Measurements from ENCODE around the gene ZBTB39.
A peak's percentile ranks its signal among the peaks of the same experiment; 100 is the strongest.

Gene ZBTB39

GRCh38 chr12:57031789-57032188 is 25.4 kb upstream of the ZBTB39 start:
- H3K9me3 ChIP-seq (ENCODE audit: control extremely low read depth in 1 of 5, control insufficient read depth in 4 of 5, insufficient read depth in 2 of 5, low read depth in 1 of 5, low read length in 4 of 5): no peaks in the 10 kb centered on the region
- POLR2A ChIA-PET: interaction anchor here (0.9 to 1.2 kb wide), 2 partner anchors 12 to 16 kb away, joined by 3 read pairs; partner anchors contain the start of gene TAC3
- H3K4me3 ChIP-seq (ENCODE audit: control insufficient read depth in 1 of 7, extremely low read depth in 1 of 7, insufficient read depth in 4 of 7, low read depth in 2 of 7, low read length in 6 of 7): no peak overlapping the region
- no peak overlapping the region for H3K27ac ChIP-seq (ENCODE audit: insufficient read depth in 1 of 2, low read depth in 1 of 2, low read length in 2 of 2, poor library complexity in 1 of 2, severe bottlenecking in 2 of 2)
- WGBS (ENCODE audit: insufficient coverage): 99% methylated on average over 7 of the region's 7 CpGs
- CTCF ChIA-PET: interaction anchor here (0.9 to 2.3 kb wide), 11 partner anchors 12 to 37 kb away, joined by 3 to 9 read pairs (median 5); partner anchors contain the start of gene TAC3
- no peak for DNase-seq
- peaks cover 8 to 29% (median 27%) of the 10 kb centered on the region in 4 experiments for H3K4me1 ChIP-seq (ENCODE audit: control extremely low read depth in 1 of 4, control insufficient read depth in 4 of 4, insufficient read depth in 4 of 4, low read length in 3 of 4)
- H3K27me3 ChIP-seq (replicated peaks in 2 of 5; ENCODE audit: control insufficient read depth in 4 of 5, insufficient read depth in 5 of 5, low read length in 4 of 5): no peaks in the 10 kb centered on the region
- H3K36me3 ChIP-seq (ENCODE audit: control insufficient read depth in 4 of 4, insufficient read depth in 4 of 4, low read length in 3 of 4): no peaks in the 10 kb centered on the region

- no peaks in the 10 kb centered on the region for H3K9me3 ChIP-seq (ENCODE audit: control extremely low read depth in 1 of 5, control insufficient read depth in 4 of 5, insufficient read depth in 2 of 5, low read depth in 1 of 5, low read length in 4 of 5)
- peak overlapping the region in 1 of 7 experiments; percentile 25 for H3K4me3 ChIP-seq (ENCODE audit: control insufficient read depth in 1 of 7, extremely low read depth in 1 of 7, insufficient read depth in 4 of 7, low read depth in 2 of 7, low read length in 6 of 7)
- peaks cover 8 to 29% (median 28%) of the 10 kb centered on the region in 4 experiments for H3K4me1 ChIP-seq (ENCODE audit: control extremely low read depth in 1 of 4, control insufficient read depth in 4 of 4, insufficient read depth in 4 of 4, low read length in 3 of 4)
- peak; percentile 38 to 77 (median 68) for DNase-seq
- H3K27me3 ChIP-seq (replicated peaks in 2 of 5; ENCODE audit: control insufficient read depth in 4 of 5, insufficient read depth in 5 of 5, low read length in 4 of 5): no peaks in the 10 kb centered on the region
- no peaks in the 10 kb centered on the region for H3K36me3 ChIP-seq (ENCODE audit: control insufficient read depth in 4 of 4, insufficient read depth in 4 of 4, low read length in 3 of 4)
- CTCF ChIA-PET: interaction anchor here (0.9 to 2.3 kb wide), 11 partner anchors 12 to 43 kb away, joined by 3 to 9 read pairs (median 5); no protein-coding TSS in a partner anchor
- peak overlapping the region in 1 of 2 experiments; percentile 6 for H3K27ac ChIP-seq (ENCODE audit: insufficient read depth in 1 of 2, low read depth in 1 of 2, low read length in 2 of 2, poor library complexity in 1 of 2, severe bottlenecking in 2 of 2)
- WGBS (ENCODE audit: insufficient coverage): 0% methylated on average over 2 of the region's 2 CpGs
- POLR2A ChIA-PET: interaction anchor here (0.9 to 1.2 kb wide), 2 partner anchors 12 to 15 kb away, joined by 3 read pairs; partner anchors contain the start of gene TAC3
These were observed 24.9 kb upstream of the ZBTB39 start for GRCh38 chr12:57031138-57031725.

- Histone ChIP-seq H3K27me3 (replicated peaks in 2 of 5; ENCODE audit: control insufficient read depth in 4 of 5, insufficient read depth in 5 of 5, low read length in 4 of 5) (peaks cover 0 to 2% (median 0%) of the 10 kb centered on the region in 5 experiments), H3K4me3 (ENCODE audit: control insufficient read depth in 1 of 7, extremely low read depth in 1 of 7, insufficient read depth in 4 of 7, low read depth in 2 of 7, low read length in 6 of 7) (no peak overlapping the region), H3K4me1 (ENCODE audit: control extremely low read depth in 1 of 4, control insufficient read depth in 4 of 4, insufficient read depth in 4 of 4, low read length in 3 of 4) (peaks cover 8 to 29% (median 28%) of the 10 kb centered on the region in 4 experiments), H3K27ac (ENCODE audit: insufficient read depth in 1 of 2, low read depth in 1 of 2, low read length in 2 of 2, poor library complexity in 1 of 2, severe bottlenecking in 2 of 2) (no peak overlapping the region), H3K9me3 (ENCODE audit: control extremely low read depth in 1 of 5, control insufficient read depth in 4 of 5, insufficient read depth in 2 of 5, low read depth in 1 of 5, low read length in 4 of 5) (no peaks in the 10 kb centered on the region), H3K36me3 (ENCODE audit: control insufficient read depth in 4 of 4, insufficient read depth in 4 of 4, low read length in 3 of 4) (no peaks in the 10 kb centered on the region)
- POLR2A ChIA-PET: no interaction called here
- DNase-seq: no peak
- WGBS (ENCODE audit: insufficient coverage): 99% methylated on average over 6 of the region's 7 CpGs
- CTCF ChIA-PET: interaction anchor here (1.0 to 2.3 kb wide), 5 partner anchors 25 to 102 kb away, joined by 3 to 9 read pairs (median 4); no protein-coding TSS in a partner anchor
These were observed 23.1 kb upstream of the ZBTB39 start for GRCh38 chr12:57029457-57029856.

GRCh38 chr12:57027805-57028153 is 21.4 kb upstream of the ZBTB39 start:
- Histone ChIP-seq H3K9me3 (ENCODE audit: control extremely low read depth in 1 of 5, control insufficient read depth in 4 of 5, insufficient read depth in 2 of 5, low read depth in 1 of 5, low read length in 4 of 5) (no peaks in the 10 kb centered on the region), H3K4me1 (ENCODE audit: control extremely low read depth in 1 of 4, control insufficient read depth in 4 of 4, insufficient read depth in 4 of 4, low read length in 3 of 4) (peaks cover 8 to 29% (median 28%) of the 10 kb centered on the region in 4 experiments), H3K36me3 (ENCODE audit: control insufficient read depth in 4 of 4, insufficient read depth in 4 of 4, low read length in 3 of 4) (no peaks in the 10 kb centered on the region), H3K27me3 (replicated peaks in 2 of 5; ENCODE audit: control insufficient read depth in 4 of 5, insufficient read depth in 5 of 5, low read length in 4 of 5) (peaks cover 0 to 2% (median 0%) of the 10 kb centered on the region in 5 experiments), H3K27ac (ENCODE audit: insufficient read depth in 1 of 2, low read depth in 1 of 2, low read length in 2 of 2, poor library complexity in 1 of 2, severe bottlenecking in 2 of 2) (no peak overlapping the region), H3K4me3 (ENCODE audit: control insufficient read depth in 1 of 7, extremely low read depth in 1 of 7, insufficient read depth in 4 of 7, low read depth in 2 of 7, low read length in 6 of 7) (no peak overlapping the region)
- CTCF ChIA-PET: interaction anchor here (1.0 to 4.2 kb wide), 15 partner anchors 8 to 96 kb away, joined by 3 to 15 read pairs (median 5); partner anchors contain the start of gene TAC3
- POLR2A ChIA-PET: no interaction called here
- DNase-seq: no peak
- 78% methylated on average over 2 of the region's 5 CpGs for WGBS (ENCODE audit: insufficient coverage)

GRCh38 chr12:57027011-57027804 is 20.9 kb upstream of the ZBTB39 start:
- CTCF ChIA-PET: interaction anchor here (1.0 to 4.2 kb wide), 16 partner anchors 8 to 97 kb away, joined by 3 to 15 read pairs (median 5); partner anchors contain the start of gene TAC3

GRCh38 chr12:57025196-57025595 is 18.9 kb upstream of the ZBTB39 start:
- no peak for DNase-seq
- Histone ChIP-seq H3K4me3 (ENCODE audit: control insufficient read depth in 1 of 7, extremely low read depth in 1 of 7, insufficient read depth in 4 of 7, low read depth in 2 of 7, low read length in 6 of 7) (no peak overlapping the region), H3K4me1 (ENCODE audit: control extremely low read depth in 1 of 4, control insufficient read depth in 4 of 4, insufficient read depth in 4 of 4, low read length in 3 of 4) (peaks cover 3 to 17% (median 12%) of the 10 kb centered on the region in 4 experiments), H3K27ac (ENCODE audit: insufficient read depth in 1 of 2, low read depth in 1 of 2, low read length in 2 of 2, poor library complexity in 1 of 2, severe bottlenecking in 2 of 2) (no peak overlapping the region), H3K36me3 (ENCODE audit: control insufficient read depth in 4 of 4, insufficient read depth in 4 of 4, low read length in 3 of 4) (no peaks in the 10 kb centered on the region), H3K9me3 (ENCODE audit: control extremely low read depth in 1 of 5, control insufficient read depth in 4 of 5, insufficient read depth in 2 of 5, low read depth in 1 of 5, low read length in 4 of 5) (no peaks in the 10 kb centered on the region), H3K27me3 (replicated peaks in 2 of 5; ENCODE audit: control insufficient read depth in 4 of 5, insufficient read depth in 5 of 5, low read length in 4 of 5) (peaks cover 0 to 2% (median 0%) of the 10 kb centered on the region in 5 experiments)
- POLR2A ChIA-PET: interaction anchor here (0.6 kb wide), 1 partner anchor 173 kb away, joined by 6 read pairs; no protein-coding TSS in a partner anchor
- WGBS (ENCODE audit: insufficient coverage): 89% methylated on average over 1 of the region's 2 CpGs
- CTCF ChIA-PET: interaction anchor here (1.1 to 4.2 kb wide), 6 partner anchors 8 to 148 kb away, joined by 3 to 15 read pairs (median 6); partner anchors contain the start of gene TAC3

More at GRCh38 chr12:57027011-57027804, 20.9 kb upstream of the ZBTB39 start:
- peaks cover 0 to 2% (median 0%) of the 10 kb centered on the region in 5 experiments for H3K27me3 ChIP-seq (replicated peaks in 2 of 5; ENCODE audit: control insufficient read depth in 4 of 5, insufficient read depth in 5 of 5, low read length in 4 of 5)
- peak in 2 of 3 donors; percentile 11 to 25 for DNase-seq
- 67% methylated on average over 12 of the region's 13 CpGs for WGBS (ENCODE audit: insufficient coverage)
- H3K27ac ChIP-seq (ENCODE audit: insufficient read depth in 1 of 2, low read depth in 1 of 2, low read length in 2 of 2, poor library complexity in 1 of 2, severe bottlenecking in 2 of 2): no peak overlapping the region
- peaks cover 8 to 29% (median 28%) of the 10 kb centered on the region in 4 experiments for H3K4me1 ChIP-seq (ENCODE audit: control extremely low read depth in 1 of 4, control insufficient read depth in 4 of 4, insufficient read depth in 4 of 4, low read length in 3 of 4)
- POLR2A ChIA-PET: no interaction called here
- H3K9me3 ChIP-seq (ENCODE audit: control extremely low read depth in 1 of 5, control insufficient read depth in 4 of 5, insufficient read depth in 2 of 5, low read depth in 1 of 5, low read length in 4 of 5): no peaks in the 10 kb centered on the region
- no peaks in the 10 kb centered on the region for H3K36me3 ChIP-seq (ENCODE audit: control insufficient read depth in 4 of 4, insufficient read depth in 4 of 4, low read length in 3 of 4)
- no peak overlapping the region for H3K4me3 ChIP-seq (ENCODE audit: control insufficient read depth in 1 of 7, extremely low read depth in 1 of 7, insufficient read depth in 4 of 7, low read depth in 2 of 7, low read length in 6 of 7)

Measured in common myeloid progenitor, CD34-positive (primary cell).